Measurements from ENCODE around the gene ORC5. TPM values are rescaled to one million over a fixed set of nuclear protein-coding genes. Genes with fewer than 3 reads are reported as not detected.

The ORC5 gene
- total RNA-seq, 2 donors from 2014 or later = 12.9 to 17.6 TPM

GRCh38 chr7:104106108-104106905 is 101.5 kb downstream of the ORC5 start:
- TF ChIP-seq CTCF (IDR thresholded peaks at IDR 0.05) = no peak
- TF ChIP-seq POLR2A (IDR thresholded peaks at IDR 0.05) = no peak
- H3K27ac ChIP-seq = no peak overlapping the region
- no peak overlapping the region for H3K4me3 ChIP-seq
- 68 to 74% methylated on average over 3 of the region's 3 CpGs for WGBS, 2 donors
- DNase-seq = no peak
- intact Hi-C loops (cut with DNase I) = no loop called here
- no peak for ATAC-seq
- no peaks in the 10 kb centered on the region for H3K27me3 ChIP-seq
- no peaks in the 10 kb centered on the region for H3K4me1 ChIP-seq
- no peaks in the 10 kb centered on the region for H3K9me3 ChIP-seq
- H3K36me3 ChIP-seq (replicated peaks in 1 of 2; ENCODE audit: insufficient read depth in 1 of 2, low read depth in 2 of 2) = no peaks in the 10 kb centered on the region

GRCh38 chr7:104098890-104099289 is 108.9 kb downstream of the ORC5 start:
- no peak overlapping the region for H3K27ac ChIP-seq
- intact Hi-C loops (cut with DNase I) = no loop called here
- no peak for DNase-seq
- WGBS, 2 donors = 67 to 92% methylated on average over 1 of the region's 1 CpG
- ATAC-seq = no peak
- no peak overlapping the region for H3K4me3 ChIP-seq
- H3K36me3 ChIP-seq (replicated peaks in 1 of 2; ENCODE audit: insufficient read depth in 1 of 2, low read depth in 2 of 2) = no peaks in the 10 kb centered on the region
- TF ChIP-seq CTCF (IDR thresholded peaks at IDR 0.05) (no peak), POLR2A (IDR thresholded peaks at IDR 0.05) (no peak)
- no peaks in the 10 kb centered on the region for H3K9me3 ChIP-seq
- H3K27me3 ChIP-seq = no peaks in the 10 kb centered on the region
- H3K4me1 ChIP-seq = no peaks in the 10 kb centered on the region

- H3K4me1 ChIP-seq = no peaks in the 10 kb centered on the region
- intact Hi-C loops (cut with DNase I) = no loop called here
- ATAC-seq (no peak), DNase-seq (peak in 2 of 4 donors; percentile 3 to 16)
- TF ChIP-seq CTCF (IDR thresholded peaks at IDR 0.05) (no peak), POLR2A (IDR thresholded peaks at IDR 0.05) (no peak)
- 66% methylated on average over 6 of the region's 6 CpGs for WGBS, 2 donors
- no peak overlapping the region for H3K27ac ChIP-seq
- no peaks in the 10 kb centered on the region for H3K36me3 ChIP-seq (replicated peaks in 1 of 2; ENCODE audit: insufficient read depth in 1 of 2, low read depth in 2 of 2)
- H3K9me3 ChIP-seq = no peaks in the 10 kb centered on the region
- H3K4me3 ChIP-seq = no peak overlapping the region
- H3K27me3 ChIP-seq = no peaks in the 10 kb centered on the region
These were observed 111.1 kb downstream of the ORC5 start for GRCh38 chr7:104096683-104097082.

- Histone ChIP-seq H3K27me3 (no peaks in the 10 kb centered on the region), H3K9me3 (no peaks in the 10 kb centered on the region), H3K36me3 (replicated peaks in 1 of 2; ENCODE audit: insufficient read depth in 1 of 2, low read depth in 2 of 2) (no peaks in the 10 kb centered on the region), H3K4me3 (no peak overlapping the region), H3K4me1 (no peaks in the 10 kb centered on the region), H3K27ac (no peak overlapping the region)
- DNase-seq (no peak), ATAC-seq (no peak)
- no peak for TF ChIP-seq POLR2A (IDR thresholded peaks at IDR 0.05)
- no peak for TF ChIP-seq CTCF (IDR thresholded peaks at IDR 0.05)
- intact Hi-C loops (cut with DNase I) = no loop called here
- WGBS, 2 donors = 61 to 64% methylated on average over 6 of the region's 6 CpGs
These were observed 114.7 kb downstream of the ORC5 start for GRCh38 chr7:104093127-104093526.

- H3K9me3 ChIP-seq = no peaks in the 10 kb centered on the region
- ATAC-seq = no peak
- H3K4me3 ChIP-seq = no peak overlapping the region
- H3K4me1 ChIP-seq = no peaks in the 10 kb centered on the region
- no peak for TF ChIP-seq POLR2A (IDR thresholded peaks at IDR 0.05)
- no peak for TF ChIP-seq CTCF (IDR thresholded peaks at IDR 0.05)
- no peak for DNase-seq
- 69 to 76% methylated on average over 4 of the region's 4 CpGs for WGBS, 2 donors
- no peaks in the 10 kb centered on the region for H3K27me3 ChIP-seq
- H3K36me3 ChIP-seq (replicated peaks in 1 of 2; ENCODE audit: insufficient read depth in 1 of 2, low read depth in 2 of 2) = no peaks in the 10 kb centered on the region
- H3K27ac ChIP-seq = no peak overlapping the region
- intact Hi-C loops (cut with DNase I) = no loop called here
These were observed 116.6 kb downstream of the ORC5 start for GRCh38 chr7:104091242-104091641.

All from body of pancreas (tissue), 4 donors.